Measurements from ENCODE around the gene CATSPER3. TPM values are rescaled to one million over a fixed set of nuclear protein-coding genes. Genes with fewer than 3 reads are reported as not detected.
A peak's percentile ranks its signal among the peaks of the same experiment; 100 is the strongest.

CATSPER3 gene
- polyA plus RNA-seq, 6 donors from 2014 or later, result 0.31 to 1.1 (median 0.43) TPM; not detected in 2

DNA sequence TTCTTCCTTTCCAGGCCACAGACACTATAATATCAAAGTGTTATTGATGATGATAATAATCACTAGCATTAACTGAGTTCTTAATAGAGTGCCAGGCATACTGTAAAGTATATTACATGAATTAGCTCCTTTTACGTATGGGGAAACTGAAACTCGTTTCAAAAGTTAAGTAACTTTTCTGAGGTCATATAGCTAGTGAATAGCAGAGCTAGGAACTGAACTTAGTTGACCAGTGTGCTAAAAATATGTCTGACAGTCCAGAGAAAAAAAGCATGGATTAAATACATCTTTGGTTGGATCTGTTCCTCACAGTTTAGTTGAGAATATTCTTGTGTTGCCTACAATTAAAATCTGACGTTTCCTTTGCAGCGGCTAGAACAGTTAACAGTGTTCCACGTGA lies 18.4 kb upstream of the CATSPER3 start:
- Mint-ChIP-seq H3K36me3 (peaks cover 3 to 4% of the 10 kb centered on the region in 2 donors), H3K4me3 (no peak overlapping the region), H3K4me1 (no peaks in the 10 kb centered on the region), H3K27ac (no peak overlapping the region), H3K27me3 (no peaks in the 10 kb centered on the region), H3K9me3 (peaks cover 0 to 17% (median 4%) of the 10 kb centered on the region in 7 donors)
- ATAC-seq (ENCODE audit: low read depth in 2 of 2) (no peak), DNase-seq (no peak)

GRCh38 chr5:134957920-134958608 lies 9.6 kb upstream of the CATSPER3 start:
- Mint-ChIP-seq H3K4me1 (no peaks in the 10 kb centered on the region), H3K36me3 (peaks cover 16 to 17% of the 10 kb centered on the region in 2 donors), H3K27ac (no peak overlapping the region), H3K9me3 (peaks cover 3 to 22% (median 13%) of the 10 kb centered on the region in 7 donors), H3K4me3 (no peak overlapping the region), H3K27me3 (no peaks in the 10 kb centered on the region)
- DNase-seq (no peak), ATAC-seq (ENCODE audit: low read depth in 2 of 2) (no peak)

DNA sequence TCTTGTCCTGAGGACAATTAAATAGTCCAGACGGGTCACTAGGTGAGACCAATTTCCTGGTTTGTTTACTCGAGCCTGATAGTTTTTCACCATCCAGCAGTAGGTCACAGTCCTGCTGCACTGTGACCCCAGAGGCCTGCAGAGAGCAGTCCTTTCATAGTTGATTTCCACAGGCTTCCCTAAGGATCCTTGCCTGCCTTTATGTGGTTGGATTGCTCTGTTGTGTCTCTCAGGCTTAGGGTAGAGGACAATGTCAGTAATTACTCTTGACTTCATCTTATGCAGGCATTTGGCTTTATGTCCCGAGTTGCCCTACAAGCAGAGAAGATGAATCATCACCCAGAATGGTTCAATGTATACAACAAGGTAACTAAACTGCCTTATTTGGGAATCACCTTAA lies 9.0 kb upstream of the CATSPER3 start:
- H3K27me3 Mint-ChIP-seq, result no peaks in the 10 kb centered on the region
- peaks cover 3 to 16% (median 13%) of the 10 kb centered on the region in 7 donors for H3K9me3 Mint-ChIP-seq
- peaks cover 16 to 17% of the 10 kb centered on the region in 2 donors for H3K36me3 Mint-ChIP-seq
- DNase-seq, result no peak
- no peak overlapping the region for H3K27ac Mint-ChIP-seq
- no peak for ATAC-seq (ENCODE audit: low read depth in 2 of 2)
- no peak overlapping the region for H3K4me3 Mint-ChIP-seq
- H3K4me1 Mint-ChIP-seq, result no peaks in the 10 kb centered on the region

- Mint-ChIP-seq H3K4me1 (no peaks in the 10 kb centered on the region), H3K9me3 (no peaks in the 10 kb centered on the region), H3K4me3 (no peak overlapping the region), H3K36me3 (peaks cover 0 to 5% of the 10 kb centered on the region in 2 donors), H3K27ac (no peak overlapping the region), H3K27me3 (no peaks in the 10 kb centered on the region)
- ATAC-seq (ENCODE audit: low read depth in 2 of 2) (no peak), DNase-seq (no peak)
Observed at GRCh38 chr5:134963098-134963497, 4.6 kb upstream of the CATSPER3 start.

DNA sequence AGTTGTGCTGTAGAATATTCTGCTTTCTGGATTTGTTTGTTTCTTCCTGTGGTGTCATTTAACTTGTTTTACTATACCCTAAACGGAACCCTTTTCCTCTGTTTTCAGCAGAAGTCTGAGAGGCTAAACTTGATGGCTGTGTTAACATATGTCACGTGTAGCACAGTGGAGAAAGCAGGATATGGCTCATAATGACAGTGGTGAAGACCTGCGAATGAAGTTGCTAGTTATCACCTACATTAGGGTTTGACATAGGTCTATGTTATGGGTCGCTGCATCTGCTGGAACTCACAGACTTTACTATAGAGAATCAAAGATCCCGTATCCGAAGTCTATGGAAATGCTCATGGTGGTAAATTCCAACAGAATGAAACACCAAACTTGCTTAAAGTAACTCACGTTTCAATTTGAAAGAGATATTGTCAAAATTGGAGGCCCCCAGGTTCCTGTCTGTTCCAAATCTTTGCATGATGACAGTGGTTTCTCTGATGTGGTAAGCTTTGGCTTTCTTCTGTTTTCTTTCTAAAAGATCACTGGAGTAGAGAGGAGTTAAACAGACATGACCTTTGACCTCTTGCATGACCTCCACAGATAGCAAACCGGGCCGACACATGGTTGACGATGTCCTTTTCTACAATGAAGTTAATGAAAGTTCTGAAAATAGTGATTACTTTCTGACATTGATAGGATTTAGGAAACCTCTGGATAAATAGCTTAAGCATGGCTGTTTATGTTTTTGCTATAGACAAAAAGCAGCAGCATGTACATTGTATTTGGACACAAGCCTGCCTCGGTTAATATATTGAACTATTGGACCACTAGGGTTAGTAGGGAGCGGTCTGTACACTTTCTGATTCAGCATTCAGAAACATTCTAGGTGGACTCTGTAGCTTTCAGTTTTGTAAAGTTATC lies 3.1 kb upstream of the CATSPER3 start:
- Mint-ChIP-seq H3K4me3 (no peak overlapping the region), H3K36me3 (peaks cover 5% of the 10 kb centered on the region in 2 donors)

GRCh38 chr5:134965271-134965825 lies 2.4 kb upstream of the CATSPER3 start:
- peaks cover 5 to 8% of the 10 kb centered on the region in 2 donors for H3K36me3 Mint-ChIP-seq
- H3K4me3 Mint-ChIP-seq, result no peak overlapping the region
- DNase-seq (no peak), ATAC-seq (ENCODE audit: low read depth in 2 of 2) (no peak)
- H3K4me1 Mint-ChIP-seq, result no peaks in the 10 kb centered on the region
- H3K27ac Mint-ChIP-seq, result no peak overlapping the region
- no peaks in the 10 kb centered on the region for H3K9me3 Mint-ChIP-seq
- H3K27me3 Mint-ChIP-seq, result no peaks in the 10 kb centered on the region

More for the DNA sequence above, 3.1 kb upstream of the CATSPER3 start:
- ATAC-seq (ENCODE audit: low read depth in 2 of 2), result no peak
- Mint-ChIP-seq H3K27ac (no peak overlapping the region), H3K27me3 (no peaks in the 10 kb centered on the region), H3K9me3 (no peaks in the 10 kb centered on the region), H3K4me1 (no peaks in the 10 kb centered on the region)
- no peak for DNase-seq

- ATAC-seq (ENCODE audit: low read depth in 2 of 2) (no peak), DNase-seq (no peak)
- Mint-ChIP-seq H3K4me1 (no peaks in the 10 kb centered on the region), H3K9me3 (no peaks in the 10 kb centered on the region), H3K36me3 (peaks cover 5 to 12% of the 10 kb centered on the region in 2 donors), H3K27me3 (no peaks in the 10 kb centered on the region), H3K27ac (peak overlapping the region in 1 of 6 donors; percentile 1), H3K4me3 (no peak overlapping the region)
Observed at GRCh38 chr5:134968055-134968454, 348 bp downstream of the CATSPER3 start.

DNA sequence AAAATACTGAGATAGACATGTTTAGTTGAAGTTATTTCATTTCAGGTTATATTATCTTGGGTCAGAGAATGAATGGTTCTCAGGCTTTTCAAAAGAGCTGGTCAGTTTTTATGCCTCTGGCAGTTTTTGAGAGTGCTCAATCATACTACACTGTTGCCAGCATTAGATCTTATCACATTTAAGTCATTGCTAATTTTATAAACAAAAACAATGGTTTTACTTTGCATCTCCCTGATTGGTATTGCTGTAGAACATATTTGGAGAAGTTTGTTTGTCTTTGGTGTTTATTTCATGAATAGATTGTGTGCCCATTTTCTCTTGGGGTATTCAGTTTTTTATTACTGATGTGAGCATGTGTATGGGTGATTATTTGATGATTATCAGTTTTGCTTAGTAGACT lies 1.5 kb downstream of the CATSPER3 start:
- Mint-ChIP-seq H3K4me3 (no peak overlapping the region), H3K9me3 (no peaks in the 10 kb centered on the region), H3K4me1 (no peaks in the 10 kb centered on the region), H3K27ac (no peak overlapping the region), H3K27me3 (no peaks in the 10 kb centered on the region), H3K36me3 (peaks cover 5 to 12% of the 10 kb centered on the region in 2 donors)
- ATAC-seq (ENCODE audit: low read depth in 2 of 2), result no peak
- DNase-seq, result no peak

DNA sequence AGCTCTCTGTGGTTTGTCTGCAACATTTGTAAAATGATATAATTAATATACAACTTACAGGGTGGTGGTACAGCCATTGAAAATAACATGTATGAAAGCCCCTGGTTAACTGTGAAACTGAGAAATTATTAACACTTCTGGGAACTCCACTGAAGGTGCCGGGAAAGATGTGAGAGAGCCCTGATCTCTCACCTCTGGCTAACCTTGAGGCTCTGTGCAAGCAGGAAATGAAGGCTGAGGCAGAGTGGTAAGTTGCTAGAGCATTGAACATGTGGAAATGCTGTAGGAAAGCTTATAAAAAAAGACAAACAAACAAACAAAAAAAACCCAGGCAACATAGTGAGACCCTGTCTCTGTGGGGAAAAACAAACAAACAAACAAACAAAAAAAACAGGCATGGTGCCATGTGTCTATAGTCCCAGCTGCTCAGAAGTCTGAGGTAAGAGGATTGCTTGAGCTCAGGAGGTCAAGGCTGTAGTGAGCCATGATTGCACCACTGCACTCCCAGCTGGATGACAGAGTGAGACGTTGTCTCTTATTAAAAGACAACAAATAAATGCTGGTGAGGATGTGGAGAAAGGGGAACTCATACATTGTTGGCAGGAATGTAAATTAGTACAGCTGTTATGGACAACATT lies 7.5 kb downstream of the CATSPER3 start:
- ATAC-seq (ENCODE audit: low read depth in 2 of 2), result no peak
- H3K4me1 Mint-ChIP-seq, result no peaks in the 10 kb centered on the region
- H3K27me3 Mint-ChIP-seq, result no peaks in the 10 kb centered on the region
- H3K9me3 Mint-ChIP-seq, result peaks cover 9 to 43% (median 22%) of the 10 kb centered on the region in 7 donors
- DNase-seq, result no peak
- no peak overlapping the region for H3K27ac Mint-ChIP-seq
- H3K4me3 Mint-ChIP-seq, result no peak overlapping the region
- peaks cover 15 to 23% of the 10 kb centered on the region in 2 donors for H3K36me3 Mint-ChIP-seq

DNA sequence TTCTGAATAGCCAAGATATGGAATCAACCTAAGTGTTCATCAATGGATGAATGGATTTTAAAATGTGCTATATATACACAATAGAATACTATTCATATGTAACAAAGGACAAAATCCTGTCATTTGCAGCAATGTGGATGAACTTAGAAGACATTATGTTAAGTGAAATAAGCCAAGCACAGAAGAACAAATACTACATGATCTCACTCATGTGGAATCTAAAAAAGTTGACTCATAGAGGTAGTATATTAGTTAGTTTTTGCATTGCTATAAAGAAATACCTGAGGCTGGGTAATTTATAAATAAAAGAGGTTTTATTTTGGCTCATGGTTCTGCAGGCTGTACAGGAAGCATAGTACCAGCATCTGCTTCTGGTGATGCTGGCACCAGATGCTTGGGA lies 8.1 kb downstream of the CATSPER3 start:
- H3K36me3 Mint-ChIP-seq, result peaks cover 15 to 27% of the 10 kb centered on the region in 2 donors
- peaks cover 9 to 46% (median 24%) of the 10 kb centered on the region in 7 donors for H3K9me3 Mint-ChIP-seq
- no peaks in the 10 kb centered on the region for H3K4me1 Mint-ChIP-seq
- no peak overlapping the region for H3K4me3 Mint-ChIP-seq
- no peak overlapping the region for H3K27ac Mint-ChIP-seq
- DNase-seq (no peak), ATAC-seq (ENCODE audit: low read depth in 2 of 2) (no peak)
- no peaks in the 10 kb centered on the region for H3K27me3 Mint-ChIP-seq

DNA sequence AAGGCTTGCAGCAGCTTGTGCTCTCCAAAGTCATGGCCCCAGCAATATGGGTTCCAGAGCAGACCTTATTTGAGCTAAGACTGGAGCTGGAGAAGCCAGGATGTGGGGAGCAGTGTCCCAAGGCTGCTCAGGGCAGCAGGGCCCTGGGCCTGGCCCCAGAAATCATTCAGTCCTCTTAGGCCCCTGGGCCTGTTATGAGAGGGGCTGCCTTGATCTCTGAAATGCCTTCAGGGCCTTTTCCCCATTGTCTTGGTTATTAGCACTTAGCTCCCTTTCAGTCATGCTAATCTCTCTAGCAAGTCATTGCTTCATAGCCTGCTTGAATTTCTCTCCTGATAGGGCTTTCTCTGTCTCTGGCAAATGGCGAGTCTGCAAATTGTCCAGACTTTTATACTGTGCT lies 9.1 kb downstream of the CATSPER3 start:
- H3K4me3 Mint-ChIP-seq, result peak overlapping the region in 1 of 8 donors; percentile 56
- H3K9me3 Mint-ChIP-seq, result peaks cover 11 to 56% (median 34%) of the 10 kb centered on the region in 7 donors
- peak overlapping the region in 1 of 6 donors; percentile 2 for H3K27ac Mint-ChIP-seq
- H3K27me3 Mint-ChIP-seq, result no peaks in the 10 kb centered on the region
- no peaks in the 10 kb centered on the region for H3K4me1 Mint-ChIP-seq
- DNase-seq, result no peak
- no peak for ATAC-seq (ENCODE audit: low read depth in 2 of 2)
- H3K36me3 Mint-ChIP-seq, result peaks cover 25 to 33% of the 10 kb centered on the region in 2 donors

- DNase-seq, result no peak
- peaks cover 0 to 12% (median 4%) of the 10 kb centered on the region in 3 donors for H3K27me3 Mint-ChIP-seq
- H3K9me3 Mint-ChIP-seq, result peaks cover 22 to 78% (median 54%) of the 10 kb centered on the region in 7 donors
- no peak overlapping the region for H3K27ac Mint-ChIP-seq
- no peak overlapping the region for H3K4me3 Mint-ChIP-seq
- peaks cover 36 to 58% of the 10 kb centered on the region in 2 donors for H3K36me3 Mint-ChIP-seq
- no peak for ATAC-seq (ENCODE audit: low read depth in 2 of 2)
- H3K4me1 Mint-ChIP-seq, result no peaks in the 10 kb centered on the region
Observed at GRCh38 chr5:134979416-134979815, 11.7 kb downstream of the CATSPER3 start.

- no peak overlapping the region for H3K27ac Mint-ChIP-seq
- ATAC-seq (ENCODE audit: low read depth in 2 of 2) (no peak), DNase-seq (no peak)
- H3K4me1 Mint-ChIP-seq, result no peaks in the 10 kb centered on the region
- H3K4me3 Mint-ChIP-seq, result no peak overlapping the region
- peaks cover 0 to 19% (median 4%) of the 10 kb centered on the region in 3 donors for H3K27me3 Mint-ChIP-seq
- peaks cover 33 to 51% of the 10 kb centered on the region in 2 donors for H3K36me3 Mint-ChIP-seq
- H3K9me3 Mint-ChIP-seq, result peaks cover 18 to 58% (median 48%) of the 10 kb centered on the region in 7 donors
Observed at GRCh38 chr5:134982230-134982629, 14.5 kb downstream of the CATSPER3 start.
